T-helper 2 cell treated with Interferon-gamma antibody and Interleukin-4, amounts not matched to agents 100 ng/mL and 5 ng/mL, for 36 hours (primary cell): ENCODE results near the gene GFRA1. TPM values are rescaled to one million over a fixed set of nuclear protein-coding genes. Genes with fewer than 3 reads are reported as not detected.

Experiments
- intact Hi-C: fragments of 100-400 bp; cut with micrococcal nuclease; formaldehyde crosslinking; loops from one replicate; pipeline ENCODE4 v1.15.1; 2023
- total RNA-seq: library from RNA; stranded (reverse); gene quantifications from 2 replicates; pipeline ENCODE4 v1.2.3, GENCODE V29; 2022

The GFRA1 gene
- total RNA-seq, 1 donor from 2014 or later: not detected

DNA sequence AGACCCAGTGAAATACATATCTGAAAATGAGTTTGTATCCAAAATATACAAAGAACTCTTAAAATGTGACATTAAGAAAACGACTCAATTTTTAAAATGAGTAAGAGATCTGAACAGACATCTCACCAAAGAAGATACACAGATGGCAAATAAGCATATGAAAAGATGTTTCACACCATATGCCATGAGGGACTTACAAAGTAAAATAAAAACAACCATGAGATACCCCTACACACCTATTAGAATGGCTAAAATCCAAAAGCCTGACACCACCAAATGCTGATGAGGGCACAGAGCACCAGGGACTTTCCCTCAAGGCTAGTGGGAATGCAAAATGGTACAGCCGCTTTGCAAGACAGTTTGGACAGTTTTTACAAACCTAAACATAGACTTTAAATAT, 27.9 kb downstream of the GFRA1 start:
- intact Hi-C loops: no loop called here

DNA sequence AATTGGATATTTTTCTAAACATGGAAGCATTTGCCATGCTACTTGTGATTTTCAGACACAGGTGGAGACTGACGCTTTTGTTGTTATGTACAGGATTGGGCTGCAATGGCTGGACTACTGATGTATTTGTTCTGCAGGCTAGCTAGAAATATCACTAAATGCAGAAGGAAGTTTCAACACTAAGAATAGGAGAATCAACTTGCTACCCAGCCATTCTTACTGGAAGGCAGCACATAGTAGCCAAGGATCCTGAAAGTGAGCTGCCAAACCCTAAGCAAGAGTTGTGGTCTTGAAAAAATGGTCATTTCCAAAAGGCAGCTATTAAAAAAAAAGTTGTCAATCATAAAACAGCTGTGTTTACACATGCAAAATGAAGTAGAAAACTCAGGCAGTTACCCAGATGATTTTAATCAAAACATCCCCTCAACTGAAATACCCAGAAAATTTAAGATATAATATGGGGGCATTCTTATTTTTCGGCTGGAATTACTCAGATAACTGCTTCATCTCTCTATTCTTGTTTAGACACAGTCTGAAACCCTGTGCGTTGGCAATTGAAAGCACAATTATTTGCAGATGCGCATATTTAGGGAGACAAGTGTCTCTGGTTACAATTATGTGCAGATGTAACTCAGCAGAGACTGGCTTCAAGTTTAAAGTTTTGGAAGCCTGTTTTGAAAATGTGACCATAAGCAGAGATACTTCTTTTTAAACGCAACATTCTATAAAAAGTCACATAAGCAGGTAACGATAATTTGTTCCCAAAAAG, 31.2 kb downstream of the GFRA1 start:
- intact Hi-C loops: no loop called here

DNA sequence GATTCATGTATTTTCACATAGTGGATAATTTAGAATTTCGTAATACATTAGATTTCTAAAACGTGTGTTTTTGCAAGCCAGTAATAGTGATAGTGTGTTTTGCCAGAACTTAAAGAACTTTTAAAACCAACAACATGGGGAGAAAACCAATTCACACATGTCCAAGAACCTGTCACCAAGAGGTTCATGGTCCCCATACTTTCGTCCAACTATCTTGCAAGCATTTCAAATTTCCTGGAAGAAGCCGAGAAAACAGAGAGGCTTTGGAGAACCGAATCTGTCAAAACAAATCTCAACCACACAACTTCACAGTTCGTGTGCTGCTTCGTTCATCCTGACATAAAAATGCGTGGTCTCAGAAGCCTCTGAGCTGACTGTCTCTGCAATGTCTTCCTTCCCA, 31.9 kb downstream of the GFRA1 start:
- intact Hi-C loops: no loop called here

DNA sequence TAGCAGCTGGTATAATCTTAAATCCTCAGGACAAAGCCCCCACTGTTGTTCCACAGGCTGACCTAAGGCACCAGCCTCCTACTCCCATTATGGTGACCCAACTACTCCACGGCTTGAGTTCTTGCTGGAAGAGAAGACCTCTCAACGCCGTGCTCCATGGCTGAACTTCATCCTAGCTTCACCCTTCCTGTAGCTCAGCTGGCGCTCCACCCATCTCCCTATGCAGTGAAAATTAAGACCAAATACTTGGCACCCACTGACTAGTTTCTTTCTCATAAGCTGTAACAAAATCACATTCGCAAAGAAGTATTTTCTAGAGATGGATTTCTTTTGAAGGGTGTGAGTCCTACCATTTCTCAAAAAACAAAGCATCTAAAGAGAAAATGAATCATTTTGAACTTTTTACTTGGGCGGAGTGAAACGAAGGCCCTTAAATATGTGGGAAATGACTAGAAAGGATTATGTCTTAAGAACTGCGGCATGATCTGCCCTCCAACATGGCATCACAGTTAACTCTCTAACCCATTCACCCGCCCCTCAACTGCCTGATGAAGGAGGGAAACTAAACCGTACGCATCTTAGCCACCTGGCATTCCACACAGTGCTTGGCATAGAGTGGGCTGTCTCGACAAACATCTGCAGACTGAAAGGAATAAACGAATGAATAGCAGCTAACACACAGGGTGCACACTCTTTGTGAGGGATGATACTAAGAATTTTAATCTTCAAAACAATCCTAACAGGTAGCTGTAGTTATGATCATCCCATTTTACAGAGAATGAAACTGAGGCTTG, 32.7 kb downstream of the GFRA1 start:
- intact Hi-C loops: no loop called here

DNA sequence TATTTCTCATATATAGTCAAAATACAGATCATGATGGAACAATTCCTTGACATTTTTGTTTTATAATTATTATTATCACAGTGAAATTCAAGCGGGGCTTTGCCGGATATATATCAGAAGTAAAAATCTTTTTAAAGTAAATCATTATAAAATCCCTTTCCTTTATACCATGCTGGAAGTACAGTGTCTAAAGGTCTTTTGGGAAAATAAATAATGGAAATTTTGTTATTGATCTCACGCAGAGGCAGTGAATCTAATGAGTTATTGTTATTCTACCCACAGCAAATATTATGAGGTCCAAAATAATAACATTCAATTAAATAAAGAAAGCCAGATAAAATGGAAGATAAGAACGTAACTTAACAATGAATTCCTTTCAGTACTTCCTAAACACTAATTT, 33.8 kb downstream of the GFRA1 start:
- intact Hi-C loops: no loop called here

DNA sequence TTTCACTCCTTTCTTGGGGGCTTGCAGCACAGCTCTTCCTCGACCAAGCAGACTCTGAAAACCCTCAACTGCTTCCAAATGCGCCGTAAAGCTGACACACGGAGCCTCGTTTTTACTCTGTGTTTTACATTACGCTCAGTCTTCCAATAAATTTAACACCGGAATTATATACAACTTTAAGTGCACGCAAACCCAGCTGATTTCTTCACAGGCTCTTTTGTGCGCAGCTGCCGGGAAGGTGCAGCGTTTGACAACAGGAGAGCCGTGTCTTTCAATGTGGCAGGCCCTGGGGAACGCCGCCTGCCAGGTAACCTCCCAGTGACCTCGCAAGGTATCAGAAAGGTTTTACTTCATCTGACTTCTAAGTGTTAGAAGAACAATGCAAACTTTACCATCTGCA, 35.0 kb downstream of the GFRA1 start:
- intact Hi-C loops: no loop called here

DNA sequence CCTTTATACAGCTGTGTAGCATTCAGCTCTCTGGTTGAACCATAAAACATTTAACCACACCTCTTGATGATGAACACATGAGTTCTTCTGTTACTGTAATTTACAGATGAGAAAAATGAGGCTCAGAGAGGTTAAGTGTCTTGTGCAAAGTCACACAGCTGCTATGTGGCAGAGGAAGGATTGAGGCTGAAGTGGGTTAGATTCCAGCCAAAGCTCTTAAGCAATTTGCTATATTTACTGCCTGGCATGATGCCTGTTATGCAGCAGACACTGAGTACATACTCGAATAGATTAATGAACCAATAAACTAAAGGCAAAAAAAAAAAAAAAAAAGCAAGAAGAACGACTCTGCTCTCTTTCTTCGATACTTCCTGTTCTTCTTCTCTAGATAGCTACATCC, 35.7 kb downstream of the GFRA1 start:
- intact Hi-C loops: no loop called here

DNA sequence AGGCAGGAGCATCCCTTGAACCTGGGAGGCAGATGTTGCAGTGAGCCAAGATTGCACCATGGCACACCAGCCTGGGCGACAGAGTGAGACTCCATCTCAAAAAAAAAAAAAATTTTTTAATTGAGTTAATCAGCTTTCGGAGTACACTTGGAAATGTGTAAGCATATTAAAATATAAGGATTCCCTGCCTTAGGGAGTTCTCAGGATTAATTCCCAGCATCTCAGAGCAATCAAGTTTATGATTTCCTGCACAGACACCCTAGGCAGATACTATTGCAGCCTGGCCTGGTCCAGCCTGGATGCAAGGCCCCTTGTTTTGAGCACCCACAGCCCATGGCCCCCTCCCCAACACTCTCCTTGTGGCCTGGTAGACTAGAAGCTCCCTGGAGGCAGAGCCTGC, 39.8 kb downstream of the GFRA1 start:
- intact Hi-C loops: no loop called here

DNA sequence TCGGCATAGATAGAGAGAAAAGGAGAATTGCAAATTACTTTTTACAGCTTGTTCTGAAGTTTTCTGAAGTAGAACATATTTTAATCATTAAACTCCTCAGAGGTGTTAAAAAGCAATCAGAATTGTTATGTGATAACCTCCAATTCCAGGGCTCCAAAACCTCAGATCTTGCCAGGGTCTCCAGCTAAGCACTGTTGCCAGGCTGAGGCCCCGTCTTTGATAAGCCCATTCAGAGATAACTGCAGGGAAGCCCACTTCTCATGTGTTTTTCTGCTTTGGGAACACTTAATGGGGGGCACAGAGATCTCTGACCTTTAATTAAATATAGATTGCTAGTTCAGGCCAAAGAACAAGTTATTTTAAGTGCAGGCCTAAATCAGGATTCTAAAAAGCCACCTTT, 40.4 kb downstream of the GFRA1 start:
- intact Hi-C loops: no loop called here

DNA sequence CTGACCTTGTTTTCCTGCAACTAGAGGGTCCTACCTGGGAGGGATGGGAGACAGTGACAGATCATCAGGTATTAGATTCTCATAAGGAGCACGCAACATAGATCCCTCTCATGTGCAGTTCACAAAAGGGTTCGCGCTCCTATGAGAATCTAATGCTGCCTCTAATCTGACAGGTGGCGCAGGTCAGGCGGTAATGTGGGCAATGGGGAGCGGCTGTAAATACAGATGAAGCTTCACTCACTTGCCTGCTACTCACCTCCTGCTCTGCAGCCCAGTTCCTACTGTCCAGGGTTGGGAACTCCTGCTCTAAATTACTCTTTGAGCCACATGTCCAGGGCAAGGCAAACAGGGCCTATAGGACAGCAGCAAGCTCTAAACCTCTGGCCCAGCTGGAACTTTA, 46.2 kb downstream of the GFRA1 start:
- intact Hi-C loops: no loop called here

DNA sequence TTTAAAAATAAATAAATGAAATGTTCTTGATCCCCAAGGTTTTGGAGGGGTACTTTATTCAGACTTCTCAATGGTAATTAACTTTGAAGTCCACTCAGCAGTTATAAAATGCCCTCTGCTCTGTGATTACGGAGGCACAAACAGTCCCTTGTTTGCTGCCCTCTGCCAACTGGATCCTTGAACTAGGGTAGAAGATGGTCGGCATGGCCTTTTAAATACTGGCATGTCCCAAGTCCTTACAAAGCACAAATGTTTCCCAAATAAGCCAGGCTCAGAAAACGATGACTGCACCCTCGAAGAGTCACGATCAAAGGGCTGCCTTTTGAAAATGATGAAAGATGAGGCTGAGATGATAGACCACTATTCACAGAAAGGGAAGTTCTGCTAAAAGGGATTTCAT, 47.0 kb downstream of the GFRA1 start:
- intact Hi-C loops: no loop called here

DNA sequence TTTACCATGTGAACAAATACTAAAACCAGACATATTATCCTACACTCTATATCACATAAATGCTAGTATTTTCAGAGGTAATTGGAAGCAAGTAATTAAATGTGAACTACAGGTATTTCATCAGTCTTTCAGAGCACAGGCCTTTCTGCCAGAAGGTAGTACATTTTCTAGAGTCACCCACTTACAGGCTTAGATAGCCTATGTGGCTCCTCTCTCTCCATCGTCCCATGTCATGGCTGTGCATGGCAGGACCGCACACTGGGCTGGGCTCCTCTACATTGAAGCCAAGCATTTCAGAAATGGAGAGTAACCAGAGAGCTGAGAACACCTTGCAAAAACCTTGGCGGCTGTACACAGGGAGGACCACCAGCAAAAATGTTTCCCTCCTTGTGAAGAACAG, 49.7 kb downstream of the GFRA1 start:
- intact Hi-C loops: no loop called here

DNA sequence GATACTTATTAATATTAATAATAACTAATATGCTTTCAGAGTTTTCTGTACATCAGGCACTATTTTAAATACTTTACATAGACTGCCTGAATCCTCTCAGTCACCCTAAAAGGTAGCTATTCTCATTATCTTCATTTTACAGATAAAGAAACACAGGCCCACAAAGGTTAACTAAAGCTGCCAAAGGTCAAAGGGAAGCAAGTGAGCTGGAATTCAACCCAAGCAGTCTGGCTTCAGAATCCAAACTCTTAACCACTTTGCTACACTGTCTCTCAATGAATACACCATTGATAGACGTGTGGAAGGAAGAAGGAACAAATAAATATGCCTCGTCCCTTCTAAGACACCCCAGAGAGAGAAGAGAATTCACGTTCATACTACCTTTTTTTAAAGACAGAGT, 52.0 kb downstream of the GFRA1 start:
- intact Hi-C loops: no loop called here

DNA sequence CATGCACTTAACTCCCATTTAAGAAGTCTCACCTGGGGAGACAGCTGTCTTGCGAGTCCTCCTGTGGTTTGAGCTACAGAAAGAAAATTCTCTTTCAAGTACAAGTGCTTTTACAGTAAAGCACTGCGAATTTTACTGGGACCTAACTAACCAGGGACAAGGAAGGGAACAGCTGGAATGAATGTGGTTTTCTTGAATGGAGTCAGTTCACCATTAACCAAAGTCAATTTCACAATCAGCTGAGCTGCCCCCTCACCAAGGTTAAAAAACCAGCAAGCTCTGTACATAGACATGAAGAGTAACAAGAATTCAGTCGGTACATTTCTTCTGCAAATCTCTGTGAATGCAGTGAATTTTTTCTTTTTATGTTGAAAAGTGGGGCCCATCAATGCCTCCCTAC, 56.3 kb downstream of the GFRA1 start:
- intact Hi-C loops: no loop called here

DNA sequence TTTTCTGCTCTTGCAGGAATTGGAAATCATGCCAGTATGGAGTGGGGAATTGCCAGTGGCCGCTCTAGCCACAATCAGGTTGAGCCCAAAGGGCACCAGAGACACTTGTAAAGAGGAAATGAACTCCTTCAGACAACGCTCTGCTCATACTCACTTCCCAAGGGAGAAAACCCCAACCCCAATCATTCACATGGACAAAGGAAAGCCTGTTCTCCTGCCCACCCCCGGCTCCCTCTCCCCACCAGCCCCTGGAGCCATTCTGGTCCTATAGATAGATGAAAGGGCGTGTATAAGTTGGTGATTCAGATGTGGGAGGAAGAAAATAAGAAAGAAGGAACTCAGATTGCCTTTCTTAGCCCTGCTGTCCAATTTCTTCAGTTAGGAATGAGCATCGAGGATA, 57.4 kb downstream of the GFRA1 start:
- intact Hi-C loops: no loop called here

DNA sequence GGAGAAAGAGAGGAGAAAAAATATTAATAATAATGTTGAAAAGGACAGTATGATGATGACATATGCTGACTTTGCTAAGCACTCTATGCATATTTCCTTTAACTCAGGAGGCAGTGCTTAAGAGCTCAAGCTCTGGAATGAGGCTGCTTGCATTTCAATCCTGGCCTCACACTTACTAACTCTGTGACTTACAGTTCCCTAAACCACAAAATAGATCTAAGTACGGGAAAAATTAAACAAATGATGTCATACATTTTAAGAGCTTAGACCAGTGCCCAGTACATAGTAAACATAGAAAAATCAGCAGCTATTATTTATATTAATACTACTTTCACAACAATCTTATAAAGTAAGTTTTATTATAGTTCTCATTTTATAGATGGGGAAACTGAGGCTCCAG, 61.3 kb downstream of the GFRA1 start:
- intact Hi-C loops: no loop called here

DNA sequence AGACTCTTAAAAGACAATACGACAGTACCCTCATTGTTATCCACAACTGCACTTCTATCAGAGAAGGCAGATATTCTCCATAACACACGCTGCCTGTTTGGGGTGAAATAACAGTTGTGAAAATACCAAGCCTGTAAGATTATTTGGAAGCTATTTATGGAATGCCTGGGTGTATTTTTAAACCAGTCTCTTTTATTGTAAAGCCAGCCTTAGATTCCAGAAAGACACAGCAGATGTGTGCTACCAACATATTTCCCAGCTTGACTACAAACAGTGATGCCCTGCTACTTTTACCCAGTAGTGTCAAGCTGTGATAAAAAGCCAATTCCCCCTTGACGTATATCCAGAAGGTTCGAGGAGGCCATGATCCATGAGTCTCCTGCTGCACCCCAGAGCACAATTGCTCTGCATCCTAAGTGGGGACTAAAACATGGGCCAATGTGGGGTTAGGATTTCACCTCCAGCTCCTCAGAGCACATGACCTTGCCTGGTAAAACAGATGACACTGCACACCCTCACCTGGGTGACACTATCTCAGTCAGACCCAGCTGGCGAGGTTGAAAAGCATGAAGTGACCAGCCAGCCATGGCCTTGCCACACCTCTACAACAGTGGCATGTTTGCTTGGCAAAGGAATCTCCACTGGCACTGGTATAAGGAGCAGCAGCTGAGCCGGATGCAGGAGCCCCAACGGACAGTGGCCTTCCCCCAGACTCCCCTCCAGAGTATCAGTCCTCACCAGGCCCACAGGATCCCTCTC, 62.2 kb downstream of the GFRA1 start:
- intact Hi-C loops: no loop called here

DNA sequence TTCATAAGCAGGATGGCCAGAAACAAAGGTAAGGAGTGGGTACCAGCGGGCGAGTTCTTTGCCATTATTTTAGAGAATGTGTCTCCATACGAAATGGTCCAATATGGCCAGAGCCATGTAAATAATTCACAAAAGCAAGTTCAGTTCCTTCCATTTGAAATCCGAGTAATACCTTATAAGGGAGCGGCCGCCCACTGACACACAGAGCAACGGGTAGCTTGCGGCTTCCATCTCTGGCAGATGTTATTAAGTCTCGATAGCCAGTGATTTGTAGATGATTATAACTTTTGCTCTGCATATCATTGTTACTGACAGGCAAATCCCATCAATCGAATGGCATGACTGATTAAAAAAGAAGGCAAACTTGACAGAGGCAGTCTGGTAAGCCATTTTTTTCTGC, 63.2 kb downstream of the GFRA1 start:
- intact Hi-C loops: no loop called here

DNA sequence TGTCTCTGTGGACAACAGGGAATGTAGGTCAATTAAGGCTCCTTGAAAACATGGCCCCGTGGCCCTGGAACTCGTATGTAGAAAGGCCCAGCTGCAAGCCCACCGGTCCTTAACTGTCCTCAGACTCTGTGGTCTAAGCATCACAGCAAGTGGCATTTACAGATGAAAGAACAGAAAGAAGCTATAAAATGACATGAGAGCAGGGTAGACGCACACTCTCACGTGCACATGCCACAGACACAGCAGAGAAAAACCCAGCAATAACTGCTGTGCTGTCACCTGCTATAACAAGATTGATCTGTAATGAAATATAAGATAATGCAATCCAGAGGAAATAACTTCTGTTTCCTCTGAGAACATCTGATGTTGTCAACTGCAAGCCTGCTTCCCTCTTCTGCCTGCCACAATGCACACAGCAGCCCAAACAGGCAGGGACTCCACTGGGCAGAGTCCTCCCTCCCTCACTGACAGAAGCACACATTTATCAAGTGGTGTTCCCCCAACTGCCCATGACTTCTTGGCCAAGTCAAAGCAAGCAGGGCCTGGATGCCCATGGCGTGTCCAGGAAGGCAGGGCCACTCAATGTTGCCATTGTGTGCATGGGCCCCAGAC, 63.9 kb downstream of the GFRA1 start:
- intact Hi-C loops: no loop called here

DNA sequence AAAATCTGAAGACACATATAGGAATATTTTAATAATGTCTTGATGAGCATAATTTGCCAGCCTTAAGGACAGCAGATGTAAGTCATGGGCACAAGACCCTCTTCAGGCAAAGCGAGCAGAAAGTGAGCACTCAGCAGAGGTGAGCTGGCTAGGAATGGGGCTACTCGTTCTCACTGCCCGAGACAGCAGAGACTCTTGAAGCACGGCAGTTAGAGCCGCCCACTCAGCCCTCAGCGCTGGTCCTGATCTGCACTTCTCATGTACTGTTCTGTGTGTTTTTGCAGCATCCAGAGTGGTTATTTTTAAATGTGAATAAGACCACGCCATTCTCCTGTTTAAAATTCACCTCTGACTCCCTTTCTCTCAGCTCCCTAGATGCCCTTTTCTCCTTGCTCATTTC, 65.3 kb downstream of the GFRA1 start:
- intact Hi-C loops: no loop called here

DNA sequence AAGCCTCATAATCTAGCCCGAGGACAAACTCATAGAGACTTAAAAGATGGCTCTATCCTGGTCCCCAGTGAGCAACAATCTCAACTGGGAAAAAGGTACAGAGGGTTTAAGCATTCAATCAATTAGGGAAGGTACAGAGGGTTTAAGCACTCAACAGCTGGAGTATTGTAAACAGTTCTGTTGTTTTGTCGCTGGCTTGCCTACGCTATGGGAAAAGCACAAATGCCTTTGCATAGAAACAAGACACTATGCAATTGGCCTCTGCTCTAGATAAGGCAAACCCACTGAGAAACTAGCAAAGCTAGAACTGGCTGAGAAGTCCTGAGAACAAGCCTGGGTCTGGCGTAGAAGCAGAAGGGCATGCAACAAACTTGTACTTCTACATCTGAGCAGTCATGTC, 69.3 kb downstream of the GFRA1 start:
- intact Hi-C loops: no loop called here
